Lower leg skin (tissue), 3 donors: ENCODE measurements around the gene ADCYAP1.

Experiments
- CTCF ChIP-seq, 3 donors: fragments of 450-650 bp; IDR thresholded peaks; one replicate each; pipeline ENCODE4 v1.5.1; 2016; ENCODE audit warnings: antibody characterized with exemption in 3 of 3, mild to moderate bottlenecking in 3 of 3, moderate library complexity in 2 of 3
- POLR2A ChIP-seq, 2 donors: fragments of 450-650 bp; IDR thresholded peaks; one replicate each; pipeline ENCODE4 v1.6.1; 2016 to 2017; ENCODE audit warnings: antibody characterized with exemption in 2 of 2, mild to moderate bottlenecking in 1 of 2, moderate library complexity in 1 of 2

DNA sequence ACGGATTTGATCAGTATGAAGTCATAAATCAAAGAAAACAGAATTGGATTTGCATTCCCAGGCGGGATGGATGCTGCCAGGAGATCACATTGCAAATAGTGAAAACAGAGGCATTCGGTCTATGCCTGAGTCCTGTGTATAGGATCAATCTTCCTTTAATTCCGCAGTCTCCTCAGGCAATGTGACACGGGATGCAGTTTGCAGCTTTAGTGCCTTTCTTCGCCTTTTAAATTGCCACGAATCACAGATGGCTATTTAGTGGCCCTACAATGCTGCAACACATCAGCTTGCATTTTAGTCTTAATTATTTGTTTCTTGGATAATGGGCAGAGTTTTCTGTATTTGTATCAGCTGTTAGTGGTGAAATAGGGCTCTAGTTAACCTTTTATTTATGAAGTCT is 6.8 kb downstream of the ADCYAP1 start:
- TF ChIP-seq CTCF (IDR thresholded peaks at IDR 0.05): no peak
- no peak for TF ChIP-seq POLR2A (IDR thresholded peaks at IDR 0.05)
